T-helper 2 cell treated with Interferon-gamma antibody and Interleukin-4, amounts not matched to agents 5 μg/mL and 100 μg/mL, for 36 hours (primary cell): Measurements from ENCODE around the gene DTD1.

Source experiments
- DNase-seq: peaks from one replicate; pipeline ENCODE4 v3.0.0; 2021; ENCODE audit warnings: low spot score
- H3K27ac Mint-ChIP-seq: one replicate; pipeline ENCODE4 v1.8.0; 2021; ENCODE audit warnings: mild to moderate bottlenecking, mixed read lengths
- H3K27me3 Mint-ChIP-seq: one replicate; pipeline ENCODE4 v1.8.0; 2021; ENCODE audit warnings: low read depth, mixed read lengths
- H3K36me3 Mint-ChIP-seq: one replicate; pipeline ENCODE4 v1.8.0; 2021; ENCODE audit warnings: low read depth, mixed read lengths
- H3K4me1 Mint-ChIP-seq: one replicate; pipeline ENCODE4 v1.8.0; 2021; ENCODE audit warnings: low read depth, mixed read lengths
- H3K4me3 Mint-ChIP-seq: one replicate; pipeline ENCODE4 v1.8.0; 2022; ENCODE audit warnings: mild to moderate bottlenecking, moderate library complexity, mixed read lengths
- H3K9me3 Mint-ChIP-seq: one replicate; pipeline ENCODE4 v1.8.0; 2021; ENCODE audit warnings: mixed read lengths

DTD1 gene

GRCh38 chr20:18717062-18717461 is 129.2 kb downstream of the DTD1 start:
- Mint-ChIP-seq H3K4me1 (peaks cover 2% of the 10 kb centered on the region), H3K9me3 (peaks cover 5% of the 10 kb centered on the region), H3K36me3 (no peaks in the 10 kb centered on the region), H3K27ac (no peak overlapping the region), H3K4me3 (no peak overlapping the region), H3K27me3 (no peaks in the 10 kb centered on the region)
- no peak for DNase-seq

GRCh38 chr20:18718129-18718528 is 130.3 kb downstream of the DTD1 start:
- Mint-ChIP-seq H3K9me3 (peaks cover 5% of the 10 kb centered on the region), H3K27ac (no peak overlapping the region), H3K4me1 (peaks cover 2% of the 10 kb centered on the region), H3K4me3 (no peak overlapping the region), H3K36me3 (no peaks in the 10 kb centered on the region), H3K27me3 (no peaks in the 10 kb centered on the region)
- no peak for DNase-seq

- no peak for DNase-seq
- Mint-ChIP-seq H3K27me3 (no peaks in the 10 kb centered on the region), H3K36me3 (no peaks in the 10 kb centered on the region), H3K4me3 (no peak overlapping the region), H3K4me1 (peaks cover 2% of the 10 kb centered on the region), H3K9me3 (peaks cover 5% of the 10 kb centered on the region), H3K27ac (no peak overlapping the region)
These were observed 131.6 kb downstream of the DTD1 start for GRCh38 chr20:18719426-18719825.

GRCh38 chr20:18721551-18722115 is 133.8 kb downstream of the DTD1 start:
- H3K27me3 Mint-ChIP-seq, result no peaks in the 10 kb centered on the region
- no peak overlapping the region for H3K4me3 Mint-ChIP-seq
- DNase-seq, result no peak
- peaks cover 5% of the 10 kb centered on the region for H3K9me3 Mint-ChIP-seq
- H3K4me1 Mint-ChIP-seq, result peaks cover 2% of the 10 kb centered on the region
- H3K27ac Mint-ChIP-seq, result no peak overlapping the region
- H3K36me3 Mint-ChIP-seq, result no peaks in the 10 kb centered on the region

GRCh38 chr20:18722371-18722770 is 134.5 kb downstream of the DTD1 start:
- H3K27me3 Mint-ChIP-seq, result no peaks in the 10 kb centered on the region
- no peak overlapping the region for H3K27ac Mint-ChIP-seq
- H3K4me1 Mint-ChIP-seq, result no peaks in the 10 kb centered on the region
- H3K9me3 Mint-ChIP-seq, result peaks cover 5% of the 10 kb centered on the region
- no peak overlapping the region for H3K4me3 Mint-ChIP-seq
- no peaks in the 10 kb centered on the region for H3K36me3 Mint-ChIP-seq
- no peak for DNase-seq

GRCh38 chr20:18724077-18724476 is 136.2 kb downstream of the DTD1 start:
- H3K9me3 Mint-ChIP-seq, result peaks cover 5% of the 10 kb centered on the region
- DNase-seq, result no peak
- H3K36me3 Mint-ChIP-seq, result no peaks in the 10 kb centered on the region
- H3K4me3 Mint-ChIP-seq, result no peak overlapping the region
- no peaks in the 10 kb centered on the region for H3K27me3 Mint-ChIP-seq
- no peaks in the 10 kb centered on the region for H3K4me1 Mint-ChIP-seq
- H3K27ac Mint-ChIP-seq, result no peak overlapping the region

- Mint-ChIP-seq H3K4me3 (no peak overlapping the region), H3K9me3 (peaks cover 5% of the 10 kb centered on the region), H3K27ac (no peak overlapping the region), H3K27me3 (no peaks in the 10 kb centered on the region), H3K36me3 (no peaks in the 10 kb centered on the region), H3K4me1 (no peaks in the 10 kb centered on the region)
- no peak for DNase-seq
These were observed 137.1 kb downstream of the DTD1 start for GRCh38 chr20:18724788-18725464.

- Mint-ChIP-seq H3K27me3 (no peaks in the 10 kb centered on the region), H3K27ac (no peak overlapping the region)
These were observed 139.2 kb downstream of the DTD1 start for GRCh38 chr20:18727032-18727508.

GRCh38 chr20:18728165-18728869 is 140.5 kb downstream of the DTD1 start:
- no peak overlapping the region for H3K27ac Mint-ChIP-seq
- no peaks in the 10 kb centered on the region for H3K27me3 Mint-ChIP-seq
- H3K9me3 Mint-ChIP-seq, result no peaks in the 10 kb centered on the region
- no peak overlapping the region for H3K4me3 Mint-ChIP-seq
- DNase-seq, result no peak
- H3K36me3 Mint-ChIP-seq, result no peaks in the 10 kb centered on the region
- H3K4me1 Mint-ChIP-seq, result no peaks in the 10 kb centered on the region

More at GRCh38 chr20:18727032-18727508, 139.2 kb downstream of the DTD1 start:
- no peaks in the 10 kb centered on the region for H3K9me3 Mint-ChIP-seq
- DNase-seq, result no peak
- no peaks in the 10 kb centered on the region for H3K36me3 Mint-ChIP-seq
- H3K4me3 Mint-ChIP-seq, result no peak overlapping the region
- no peaks in the 10 kb centered on the region for H3K4me1 Mint-ChIP-seq

GRCh38 chr20:18728870-18729224 is 141.0 kb downstream of the DTD1 start:
- no peak overlapping the region for H3K4me3 Mint-ChIP-seq
- H3K4me1 Mint-ChIP-seq, result no peaks in the 10 kb centered on the region

GRCh38 chr20:18729231-18729825 is 141.5 kb downstream of the DTD1 start:
- Mint-ChIP-seq H3K27ac (no peak overlapping the region), H3K4me3 (no peak overlapping the region), H3K36me3 (no peaks in the 10 kb centered on the region)

More at GRCh38 chr20:18728870-18729224, 141.0 kb downstream of the DTD1 start:
- no peaks in the 10 kb centered on the region for H3K9me3 Mint-ChIP-seq
- H3K36me3 Mint-ChIP-seq, result no peaks in the 10 kb centered on the region
- no peak for DNase-seq
- H3K27me3 Mint-ChIP-seq, result no peaks in the 10 kb centered on the region
- no peak overlapping the region for H3K27ac Mint-ChIP-seq

GRCh38 chr20:18731940-18732339 is 144.1 kb downstream of the DTD1 start:
- Mint-ChIP-seq H3K9me3 (no peaks in the 10 kb centered on the region), H3K27me3 (no peaks in the 10 kb centered on the region)

More at GRCh38 chr20:18729231-18729825, 141.5 kb downstream of the DTD1 start:
- Mint-ChIP-seq H3K27me3 (no peaks in the 10 kb centered on the region), H3K9me3 (no peaks in the 10 kb centered on the region), H3K4me1 (no peaks in the 10 kb centered on the region)
- DNase-seq, result no peak

GRCh38 chr20:18734525-18735189 is 146.8 kb downstream of the DTD1 start:
- Mint-ChIP-seq H3K36me3 (no peaks in the 10 kb centered on the region), H3K9me3 (no peaks in the 10 kb centered on the region), H3K4me3 (no peak overlapping the region), H3K27me3 (no peaks in the 10 kb centered on the region), H3K4me1 (peaks cover 3% of the 10 kb centered on the region), H3K27ac (no peak overlapping the region)
- DNase-seq, result no peak

More at GRCh38 chr20:18731940-18732339, 144.1 kb downstream of the DTD1 start:
- Mint-ChIP-seq H3K36me3 (no peaks in the 10 kb centered on the region), H3K27ac (no peak overlapping the region), H3K4me1 (no peaks in the 10 kb centered on the region), H3K4me3 (no peak overlapping the region)
- no peak for DNase-seq
